H1 (cell line): ENCODE measurements around the gene ANO2. TPM values are rescaled to one million over a fixed set of nuclear protein-coding genes. Genes with fewer than 3 reads are reported as not detected.

ENCODE experiments used
- BACH1 ChIP-seq: IDR thresholded peaks from 2 replicates; pipeline ENCODE4 v1.6.1; 2012; ENCODE audit warnings: low read length, improper control_type of control experiment
- BRCA1 ChIP-seq: IDR thresholded peaks from 2 replicates; pipeline ENCODE4 v1.6.1; 2012; ENCODE audit warnings: low read depth, low read length, improper control_type of control experiment
- polyA plus RNA-seq, 7 experiments: library from polyadenylated mRNA; depleted of rRNA in 3 of 7; stranded (reverse) in 5 of 7; unstranded in 2 of 7; fragments of >200 nt in 5 of 7; fragments of 200-250 nt in 2 of 7; gene quantifications; 1 replicate in 5 of 7; 2 replicates in 1 of 7; 4 replicates in 1 of 7; pipeline versions ENCODE4 v1.2.1 to v1.2.3, GENCODE V29; 2011 to 2013; ENCODE audit warnings: missing spikeins in 2 of 7, mixed read lengths in 2 of 7
- total RNA-seq: library from RNA; stranded (reverse); fragmentation: NEBNext Ultra II Directional; extraction: Animal tissue kit (Norgen Biotek cat#: 25700); gene quantifications from 2 replicates; pipeline ENCODE4 v1.2.1, GENCODE V29; 2021
- TF ChIP-seq, protein P1 (sequence below): fragments of 300-600 bp; sonication (generic); IDR thresholded peaks from 2 replicates; pipeline ENCODE4 v1.7.1; 2012; ENCODE audit warnings: low read length, moderate library complexity, mild to moderate bottlenecking, inconsistent platforms; ENCODE audit not compliant: insufficient replicate concordance

The ANO2 gene
- total and polyA plus RNA-seq, 2 of the 8 experiments (the other 6 are each of a cell fraction or from before 2014, with no cell fraction given): 1.9 to 5.5 TPM

GRCh38 chr12:5971194-5971850 lies 26.3 kb upstream of the ANO2 start (continued):
- TF ChIP-seq, protein P1, sequence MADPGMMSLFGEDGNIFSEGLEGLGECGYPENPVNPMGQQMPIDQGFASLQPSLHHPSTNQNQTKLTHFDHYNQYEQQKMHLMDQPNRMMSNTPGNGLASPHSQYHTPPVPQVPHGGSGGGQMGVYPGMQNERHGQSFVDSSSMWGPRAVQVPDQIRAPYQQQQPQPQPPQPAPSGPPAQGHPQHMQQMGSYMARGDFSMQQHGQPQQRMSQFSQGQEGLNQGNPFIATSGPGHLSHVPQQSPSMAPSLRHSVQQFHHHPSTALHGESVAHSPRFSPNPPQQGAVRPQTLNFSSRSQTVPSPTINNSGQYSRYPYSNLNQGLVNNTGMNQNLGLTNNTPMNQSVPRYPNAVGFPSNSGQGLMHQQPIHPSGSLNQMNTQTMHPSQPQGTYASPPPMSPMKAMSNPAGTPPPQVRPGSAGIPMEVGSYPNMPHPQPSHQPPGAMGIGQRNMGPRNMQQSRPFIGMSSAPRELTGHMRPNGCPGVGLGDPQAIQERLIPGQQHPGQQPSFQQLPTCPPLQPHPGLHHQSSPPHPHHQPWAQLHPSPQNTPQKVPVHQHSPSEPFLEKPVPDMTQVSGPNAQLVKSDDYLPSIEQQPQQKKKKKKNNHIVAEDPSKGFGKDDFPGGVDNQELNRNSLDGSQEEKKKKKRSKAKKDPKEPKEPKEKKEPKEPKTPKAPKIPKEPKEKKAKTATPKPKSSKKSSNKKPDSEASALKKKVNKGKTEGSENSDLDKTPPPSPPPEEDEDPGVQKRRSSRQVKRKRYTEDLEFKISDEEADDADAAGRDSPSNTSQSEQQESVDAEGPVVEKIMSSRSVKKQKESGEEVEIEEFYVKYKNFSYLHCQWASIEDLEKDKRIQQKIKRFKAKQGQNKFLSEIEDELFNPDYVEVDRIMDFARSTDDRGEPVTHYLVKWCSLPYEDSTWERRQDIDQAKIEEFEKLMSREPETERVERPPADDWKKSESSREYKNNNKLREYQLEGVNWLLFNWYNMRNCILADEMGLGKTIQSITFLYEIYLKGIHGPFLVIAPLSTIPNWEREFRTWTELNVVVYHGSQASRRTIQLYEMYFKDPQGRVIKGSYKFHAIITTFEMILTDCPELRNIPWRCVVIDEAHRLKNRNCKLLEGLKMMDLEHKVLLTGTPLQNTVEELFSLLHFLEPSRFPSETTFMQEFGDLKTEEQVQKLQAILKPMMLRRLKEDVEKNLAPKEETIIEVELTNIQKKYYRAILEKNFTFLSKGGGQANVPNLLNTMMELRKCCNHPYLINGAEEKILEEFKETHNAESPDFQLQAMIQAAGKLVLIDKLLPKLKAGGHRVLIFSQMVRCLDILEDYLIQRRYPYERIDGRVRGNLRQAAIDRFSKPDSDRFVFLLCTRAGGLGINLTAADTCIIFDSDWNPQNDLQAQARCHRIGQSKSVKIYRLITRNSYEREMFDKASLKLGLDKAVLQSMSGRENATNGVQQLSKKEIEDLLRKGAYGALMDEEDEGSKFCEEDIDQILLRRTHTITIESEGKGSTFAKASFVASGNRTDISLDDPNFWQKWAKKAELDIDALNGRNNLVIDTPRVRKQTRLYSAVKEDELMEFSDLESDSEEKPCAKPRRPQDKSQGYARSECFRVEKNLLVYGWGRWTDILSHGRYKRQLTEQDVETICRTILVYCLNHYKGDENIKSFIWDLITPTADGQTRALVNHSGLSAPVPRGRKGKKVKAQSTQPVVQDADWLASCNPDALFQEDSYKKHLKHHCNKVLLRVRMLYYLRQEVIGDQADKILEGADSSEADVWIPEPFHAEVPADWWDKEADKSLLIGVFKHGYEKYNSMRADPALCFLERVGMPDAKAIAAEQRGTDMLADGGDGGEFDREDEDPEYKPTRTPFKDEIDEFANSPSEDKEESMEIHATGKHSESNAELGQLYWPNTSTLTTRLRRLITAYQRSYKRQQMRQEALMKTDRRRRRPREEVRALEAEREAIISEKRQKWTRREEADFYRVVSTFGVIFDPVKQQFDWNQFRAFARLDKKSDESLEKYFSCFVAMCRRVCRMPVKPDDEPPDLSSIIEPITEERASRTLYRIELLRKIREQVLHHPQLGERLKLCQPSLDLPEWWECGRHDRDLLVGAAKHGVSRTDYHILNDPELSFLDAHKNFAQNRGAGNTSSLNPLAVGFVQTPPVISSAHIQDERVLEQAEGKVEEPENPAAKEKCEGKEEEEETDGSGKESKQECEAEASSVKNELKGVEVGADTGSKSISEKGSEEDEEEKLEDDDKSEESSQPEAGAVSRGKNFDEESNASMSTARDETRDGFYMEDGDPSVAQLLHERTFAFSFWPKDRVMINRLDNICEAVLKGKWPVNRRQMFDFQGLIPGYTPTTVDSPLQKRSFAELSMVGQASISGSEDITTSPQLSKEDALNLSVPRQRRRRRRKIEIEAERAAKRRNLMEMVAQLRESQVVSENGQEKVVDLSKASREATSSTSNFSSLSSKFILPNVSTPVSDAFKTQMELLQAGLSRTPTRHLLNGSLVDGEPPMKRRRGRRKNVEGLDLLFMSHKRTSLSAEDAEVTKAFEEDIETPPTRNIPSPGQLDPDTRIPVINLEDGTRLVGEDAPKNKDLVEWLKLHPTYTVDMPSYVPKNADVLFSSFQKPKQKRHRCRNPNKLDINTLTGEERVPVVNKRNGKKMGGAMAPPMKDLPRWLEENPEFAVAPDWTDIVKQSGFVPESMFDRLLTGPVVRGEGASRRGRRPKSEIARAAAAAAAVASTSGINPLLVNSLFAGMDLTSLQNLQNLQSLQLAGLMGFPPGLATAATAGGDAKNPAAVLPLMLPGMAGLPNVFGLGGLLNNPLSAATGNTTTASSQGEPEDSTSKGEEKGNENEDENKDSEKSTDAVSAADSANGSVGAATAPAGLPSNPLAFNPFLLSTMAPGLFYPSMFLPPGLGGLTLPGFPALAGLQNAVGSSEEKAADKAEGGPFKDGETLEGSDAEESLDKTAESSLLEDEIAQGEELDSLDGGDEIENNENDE: no peak
- TF ChIP-seq BACH1 (no peak), BRCA1 (no peak)
